Lung (tissue), 12 donors: Measurements from ENCODE around the gene AFAP1L2. TPM values are rescaled to one million over a fixed set of nuclear protein-coding genes. Genes with fewer than 3 reads are reported as not detected.

Experiments
- ATAC-seq: fragments of 200-7000 bp; cut with Tn5 transposase; one replicate; pipeline ENCODE4 v1.9.1; 2020; ENCODE audit warnings: moderate number of reproducible peaks; ENCODE audit not compliant: insufficient read depth, low FRiP score
- DNase-seq, 3 donors: peaks; one replicate each; pipeline ENCODE4 v3.0.0-alpha.2; 2013 to 2017
- H3K27ac ChIP-seq, 2 donors: one replicate each; pipeline ENCODE4 v1.5.1; 2013; ENCODE audit warnings: mild to moderate bottlenecking in 2 of 2, moderate library complexity in 2 of 2, control low read depth in 1 of 2, inconsistent platforms in 1 of 2, low read depth in 1 of 2, low read length in 1 of 2
- H3K27me3 ChIP-seq, 3 donors: one replicate each; pipeline ENCODE4 v1.5.1; 2013; ENCODE audit warnings: low read length in 2 of 3; ENCODE audit not compliant: control insufficient read depth in 3 of 3, insufficient read depth in 3 of 3
- H3K36me3 ChIP-seq, 4 donors: one replicate each; pipeline ENCODE4 v1.5.1; 2013; ENCODE audit warnings: low read length in 4 of 4, mild to moderate bottlenecking in 1 of 4, moderate library complexity in 1 of 4; ENCODE audit not compliant: control insufficient read depth in 4 of 4, insufficient read depth in 4 of 4
- H3K4me1 ChIP-seq, 5 donors: one replicate each; pipeline ENCODE4 v1.5.1; 2013; ENCODE audit warnings: low read length in 5 of 5, mild to moderate bottlenecking in 2 of 5, moderate library complexity in 1 of 5; ENCODE audit not compliant: control insufficient read depth in 5 of 5, insufficient read depth in 5 of 5
- H3K4me3 ChIP-seq: one replicate; pipeline ENCODE4 v1.5.1; 2013; ENCODE audit warnings: mild to moderate bottlenecking, control low read depth, moderate library complexity
- H3K9ac ChIP-seq, 2 donors: one replicate each; pipeline ENCODE4 v1.5.1; 2013; ENCODE audit warnings: low read length in 2 of 2, control low read depth in 1 of 2; ENCODE audit not compliant: insufficient read depth in 1 of 2
- H3K9me3 ChIP-seq, 4 donors: one replicate each; pipeline ENCODE4 v1.5.1; 2013; ENCODE audit warnings: low read length in 3 of 4, mild to moderate bottlenecking in 1 of 4, moderate library complexity in 1 of 4; ENCODE audit not compliant: control insufficient read depth in 4 of 4, insufficient read depth in 3 of 4
- WGBS, 2 donors: extraction: QIAGEN DNeasy Blood & Tissue Kit; methylation state at CpG; one replicate each; pipeline ENCODE4 v1.1.7; 2013; 5-methylcytosine and 5-hydroxymethylcytosine counted together
- polyA plus RNA-seq, 2 donors: library from polyadenylated mRNA; stranded (reverse); fragments of 200-250 nt; gene quantifications; one replicate each; pipeline ENCODE4 v1.2.1, GENCODE V29; 2013
- total RNA-seq, 2 donors: library from RNA; depleted of rRNA in 1 of 2; stranded (reverse); fragments of >200 nt in 1 of 2; gene quantifications; one replicate each; pipeline ENCODE4 v1.2.1, GENCODE V29; 2014 to 2021
- TF ChIP-seq, protein P1 (sequence below): IDR thresholded peaks from 2 replicates; pipeline ENCODE4 v1.5.1; 2012; ENCODE audit warnings: mild to moderate bottlenecking; ENCODE audit errors: control extremely low read depth, extremely low read depth
- donor health status: control.
- donor health status: control.
- donor health status: Bipolar disorder and iron deficiency.
- donor health status: healthy.
- donor health status: DM: yes; HTN: yes; CAD: no.

AFAP1L2 gene
- total and polyA plus RNA-seq, 4 donors = 2.0 to 21.0 (median 5.8) TPM

DNA sequence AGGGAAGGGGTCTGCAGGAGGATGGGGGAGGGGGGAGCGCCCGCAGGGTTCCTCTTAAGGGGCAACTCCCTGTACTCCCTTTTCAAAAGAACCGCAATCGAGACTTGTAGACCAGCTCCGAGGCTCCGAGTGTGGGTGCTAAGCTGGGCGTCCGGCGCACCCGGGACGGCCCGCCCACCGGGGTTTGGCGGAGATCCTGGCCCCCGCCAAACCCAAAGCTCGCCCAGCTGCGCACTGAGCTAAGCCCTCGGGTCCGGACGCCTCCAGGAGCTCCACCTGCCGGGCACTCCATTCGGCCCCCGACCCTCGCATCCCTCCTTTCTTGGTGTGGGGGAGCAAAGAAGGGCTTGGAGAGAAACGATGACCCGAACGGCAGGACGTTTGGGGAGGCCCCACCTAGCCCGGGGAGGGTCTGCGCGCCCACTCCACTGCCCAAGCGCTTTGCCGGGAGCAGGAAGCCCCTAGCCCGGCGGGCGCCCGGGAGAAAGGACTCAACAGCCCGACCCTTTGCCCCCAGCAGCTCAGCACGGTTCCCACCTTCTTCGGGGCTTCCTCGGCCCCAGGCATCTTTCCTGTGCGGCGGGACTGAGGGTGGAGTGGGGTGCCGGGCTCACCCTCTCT is 651 bp downstream of the AFAP1L2 start:
- Histone ChIP-seq H3K36me3 (no peaks in the 10 kb centered on the region), H3K27ac (no peak overlapping the region), H3K4me3 (peak overlapping the region; percentile 33), H3K27me3 (peaks cover 0 to 9% (median 0%) of the 10 kb centered on the region in 3 donors), H3K4me1 (peaks cover 0 to 57% (median 13%) of the 10 kb centered on the region in 5 donors), H3K9ac (peak overlapping the region; percentile 19 to 70), H3K9me3 (peaks cover 0 to under 1% (median 0%) of the 10 kb centered on the region in 4 donors)
- 0 to 1% methylated on average over 44 of the region's 44 CpGs for WGBS, 2 donors
- TF ChIP-seq, protein P1, sequence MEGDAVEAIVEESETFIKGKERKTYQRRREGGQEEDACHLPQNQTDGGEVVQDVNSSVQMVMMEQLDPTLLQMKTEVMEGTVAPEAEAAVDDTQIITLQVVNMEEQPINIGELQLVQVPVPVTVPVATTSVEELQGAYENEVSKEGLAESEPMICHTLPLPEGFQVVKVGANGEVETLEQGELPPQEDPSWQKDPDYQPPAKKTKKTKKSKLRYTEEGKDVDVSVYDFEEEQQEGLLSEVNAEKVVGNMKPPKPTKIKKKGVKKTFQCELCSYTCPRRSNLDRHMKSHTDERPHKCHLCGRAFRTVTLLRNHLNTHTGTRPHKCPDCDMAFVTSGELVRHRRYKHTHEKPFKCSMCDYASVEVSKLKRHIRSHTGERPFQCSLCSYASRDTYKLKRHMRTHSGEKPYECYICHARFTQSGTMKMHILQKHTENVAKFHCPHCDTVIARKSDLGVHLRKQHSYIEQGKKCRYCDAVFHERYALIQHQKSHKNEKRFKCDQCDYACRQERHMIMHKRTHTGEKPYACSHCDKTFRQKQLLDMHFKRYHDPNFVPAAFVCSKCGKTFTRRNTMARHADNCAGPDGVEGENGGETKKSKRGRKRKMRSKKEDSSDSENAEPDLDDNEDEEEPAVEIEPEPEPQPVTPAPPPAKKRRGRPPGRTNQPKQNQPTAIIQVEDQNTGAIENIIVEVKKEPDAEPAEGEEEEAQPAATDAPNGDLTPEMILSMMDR = no peak
- peak in 2 of 3 donors; percentile 42 to 54 for DNase-seq
- ATAC-seq = no peak

DNA sequence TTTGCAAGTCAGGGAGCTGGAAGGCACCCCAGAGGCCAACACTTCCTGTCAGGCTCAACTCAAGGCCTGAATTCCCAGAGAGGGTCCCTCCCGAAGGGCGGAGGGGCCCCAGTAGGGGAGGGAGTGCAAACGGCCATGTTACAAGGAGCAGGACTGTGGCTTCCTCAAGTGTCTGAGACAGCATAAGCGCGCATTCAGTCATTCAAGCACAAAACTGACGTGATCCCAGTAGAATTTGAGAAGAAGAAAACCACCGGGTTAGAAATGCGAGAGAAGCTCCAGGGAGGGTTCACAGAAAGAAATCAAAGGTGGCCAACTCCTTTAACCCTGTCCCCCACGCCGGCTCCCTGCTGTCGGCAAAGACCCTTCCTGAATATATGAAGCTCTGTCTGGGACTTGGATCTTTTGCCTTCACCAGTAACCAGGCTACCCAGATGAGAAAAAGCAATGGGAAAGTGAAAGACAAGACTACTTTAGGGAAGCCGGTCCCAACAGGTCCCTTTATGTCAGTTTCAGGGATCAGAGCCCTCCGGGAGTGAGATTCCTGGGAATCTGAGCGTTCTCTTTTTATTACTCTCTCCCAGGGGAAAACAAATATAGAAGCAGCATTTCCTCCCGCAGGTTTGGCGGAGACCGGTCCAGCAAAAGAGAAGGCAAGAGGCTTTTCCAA is 1.3 kb downstream of the AFAP1L2 start:
- peaks cover 0 to 63% (median 14%) of the 10 kb centered on the region in 5 donors for H3K4me1 ChIP-seq
- H3K4me3 ChIP-seq = peak overlapping the region; percentile 33
- DNase-seq (peak; percentile 35 to 57 (median 52)), ATAC-seq (no peak)
- H3K27me3 ChIP-seq = peaks cover 0 to 9% (median 0%) of the 10 kb centered on the region in 3 donors
- TF ChIP-seq, protein P1 = no peak
- peak overlapping the region; percentile 19 to 70 for H3K9ac ChIP-seq
- no peaks in the 10 kb centered on the region for H3K36me3 ChIP-seq
- no peak overlapping the region for H3K27ac ChIP-seq
- peaks cover 0 to 2% (median 0%) of the 10 kb centered on the region in 4 donors for H3K9me3 ChIP-seq
- 15 to 22% methylated on average over 17 of the region's 17 CpGs for WGBS, 2 donors

DNA sequence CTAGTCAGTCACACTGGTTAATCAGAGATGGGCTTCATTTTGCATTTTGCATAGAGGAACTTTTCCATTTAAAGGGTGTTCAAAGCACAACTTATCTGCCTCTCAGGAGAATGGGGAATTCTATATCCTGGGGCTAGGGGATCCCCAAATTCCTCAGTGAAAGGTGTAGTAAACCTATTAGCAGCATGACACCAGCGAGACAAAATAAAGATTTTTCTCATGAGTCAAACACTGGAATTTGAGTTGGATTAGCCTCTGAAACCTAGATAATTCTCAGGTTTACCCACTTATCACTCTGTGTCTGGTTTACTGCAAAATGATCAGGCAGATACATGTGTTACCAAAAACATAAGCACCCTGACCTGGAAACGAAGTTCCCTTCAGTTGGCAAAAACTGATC is 2.1 kb downstream of the AFAP1L2 start:
- Histone ChIP-seq H3K4me3 (no peak overlapping the region), H3K9me3 (peaks cover 0 to 2% (median 0%) of the 10 kb centered on the region in 4 donors), H3K4me1 (peaks cover 0 to 71% (median 14%) of the 10 kb centered on the region in 5 donors), H3K9ac (peak overlapping the region in 1 of 2 donors; percentile 66), H3K27ac (no peak overlapping the region), H3K27me3 (peaks cover 0 to 9% (median 0%) of the 10 kb centered on the region in 3 donors), H3K36me3 (no peaks in the 10 kb centered on the region)
- ATAC-seq (no peak), DNase-seq (peak in 1 of 3 donors; percentile 12)
- TF ChIP-seq, protein P1 = no peak
- WGBS, 2 donors = 76 to 80% methylated on average over 2 of the region's 2 CpGs
